GM21576 (cell line): ENCODE results near the gene TMEM60.
A peak's percentile ranks its signal among the peaks of the same experiment; 100 is the strongest.
"Not testable (repeated sequence)": the region's sequence is repeated elsewhere in the genome, so short reads cannot be mapped to it uniquely, and the experiment has no call there.

ENCODE experiments used
- ATAC-seq: cut with Tn5 transposase; IDR thresholded peaks from one replicate; pipeline ENCODE4 v1.9.1; 2021; ENCODE audit warnings: mild to moderate bottlenecking, moderate library complexity; ENCODE audit not compliant: unreplicated experiment

Gene TMEM60

GRCh38 chr7:77812290-77812685 is 14.1 kb upstream of the TMEM60 start:
- no peak for ATAC-seq

GRCh38 chr7:77811516-77812289 is 13.5 kb upstream of the TMEM60 start:
- ATAC-seq: no peak

- no peak for ATAC-seq
These were observed 10.3 kb upstream of the TMEM60 start for GRCh38 chr7:77808517-77808916.

- no peak for ATAC-seq
These were observed 8.2 kb upstream of the TMEM60 start for GRCh38 chr7:77806425-77806824.

- ATAC-seq: no peak
These were observed 4.5 kb upstream of the TMEM60 start for GRCh38 chr7:77802557-77803405.

- ATAC-seq: no peak
These were observed 2.5 kb upstream of the TMEM60 start for GRCh38 chr7:77800730-77801129.

GRCh38 chr7:77800158-77800557 is 1.9 kb upstream of the TMEM60 start:
- no peak for ATAC-seq

GRCh38 chr7:77799078-77799964 is 1.1 kb upstream of the TMEM60 start:
- no peak for ATAC-seq

GRCh38 chr7:77797734-77798393 is 370 bp downstream of the TMEM60 start:
- peak; percentile 23 for ATAC-seq

- no peak for ATAC-seq
These were observed 1.3 kb downstream of the TMEM60 start for GRCh38 chr7:77796960-77797359.

GRCh38 chr7:77796109-77796508 is 2.1 kb downstream of the TMEM60 start:
- no peak for ATAC-seq

GRCh38 chr7:77794000-77794399 is 4.2 kb downstream of the TMEM60 start:
- no peak for ATAC-seq

GRCh38 chr7:77791956-77792355 is 6.3 kb downstream of the TMEM60 start:
- no peak for ATAC-seq

GRCh38 chr7:77791336-77791735 is 6.9 kb downstream of the TMEM60 start:
- ATAC-seq: no peak

- ATAC-seq: no peak
These were observed 9.8 kb downstream of the TMEM60 start for GRCh38 chr7:77788327-77788902.

- no peak for ATAC-seq
These were observed 11.5 kb downstream of the TMEM60 start for GRCh38 chr7:77786741-77787140.

- ATAC-seq: no peak
These were observed 12.2 kb downstream of the TMEM60 start for GRCh38 chr7:77786018-77786417.

GRCh38 chr7:77784426-77784825 is 13.8 kb downstream of the TMEM60 start:
- ATAC-seq: not testable (repeated sequence)

- ATAC-seq: no peak
These were observed 14.7 kb downstream of the TMEM60 start for GRCh38 chr7:77783545-77783944.

GRCh38 chr7:77783111-77783510 is 15.1 kb downstream of the TMEM60 start:
- ATAC-seq: no peak
